HUES64 (cell line): Measurements from ENCODE around the gene PLEKHM3. TPM values are rescaled to one million over a fixed set of nuclear protein-coding genes. Genes with fewer than 3 reads are reported as not detected.

ENCODE experiments used
- H3K27ac ChIP-seq: 2 replicates; pipeline ENCODE4 v1.7.0; 2013; ENCODE audit warnings: low read depth, low read length, inconsistent platforms
- H3K27me3 ChIP-seq: 2 replicates; pipeline ENCODE4 v1.6.1; 2013; ENCODE audit warnings: mild to moderate bottlenecking, low read length; ENCODE audit not compliant: insufficient read depth
- H3K36me3 ChIP-seq: 2 replicates; pipeline ENCODE4 v1.6.1; 2013; ENCODE audit warnings: mild to moderate bottlenecking, low read length; ENCODE audit not compliant: insufficient read depth
- H3K4me1 ChIP-seq: 2 replicates; pipeline ENCODE4 v1.6.1; 2013; ENCODE audit warnings: mild to moderate bottlenecking, low read length, moderate library complexity; ENCODE audit not compliant: insufficient read depth
- H3K4me3 ChIP-seq: 2 replicates; pipeline ENCODE4 v1.5.1; 2013; ENCODE audit warnings: mild to moderate bottlenecking, low read length, moderate library complexity
- H3K9ac ChIP-seq: 2 replicates; pipeline ENCODE4 v1.6.1; 2013; ENCODE audit warnings: mild to moderate bottlenecking, low read depth, low read length
- H3K9me3 ChIP-seq: 2 replicates; pipeline ENCODE4 v1.6.1; 2013; ENCODE audit warnings: low read depth, low read length; ENCODE audit not compliant: insufficient read depth
- WGBS: fragments of 150-250, 120-280 bp; methylation state at CpG from one replicate; pipeline ENCODE4 v1.1.7; 2013; ENCODE audit warnings: missing lambda C conversion rate; 5-methylcytosine and 5-hydroxymethylcytosine counted together
- polyA plus RNA-seq, 2 experiments: library from polyadenylated mRNA; stranded (reverse); fragments of 50-300 nt; gene quantifications; one replicate each; pipeline ENCODE4 v1.2.3, GENCODE V29; 2013

The PLEKHM3 gene
- polyA plus RNA-seq (2013, experiment 1 of 2) = 2.4 TPM
- 3.1 TPM for polyA plus RNA-seq (2013, experiment 2 of 2)

GRCh38 chr2:208025037-208025813, at the start of gene PLEKHM3:
Gene PLEKHM3, minus strand, starts transcription at chr2:208025527. Its CDS starts 23,888 bp downstream, at chr2:208001639.
- peak within 1 kb of the TSS; percentile 77 for H3K9ac ChIP-seq
- peak within 1 kb of the TSS; percentile 95 for H3K4me3 ChIP-seq
- WGBS = 5% methylated on average over 38 of the region's 38 CpGs
- peaks cover 3% of the 10 kb centered on the region; the same call in 1 of the 2 replicates for H3K4me1 ChIP-seq
- no peaks in the 10 kb centered on the region for H3K36me3 ChIP-seq
- no peaks in the 10 kb centered on the region for H3K9me3 ChIP-seq
- no peaks in the 10 kb centered on the region for H3K27me3 ChIP-seq
- H3K27ac ChIP-seq = peak within 1 kb of the TSS; percentile 45; the same call in 1 of the 2 replicates

GRCh38 chr2:208074610-208075356, 49.5 kb upstream of the PLEKHM3 start:
- Histone ChIP-seq H3K36me3 (no peaks in the 10 kb centered on the region), H3K9ac (no peak overlapping the region), H3K4me1 (no peaks in the 10 kb centered on the region; the same call in 1 of the 2 replicates), H3K27me3 (no peaks in the 10 kb centered on the region), H3K9me3 (no peaks in the 10 kb centered on the region), H3K4me3 (no peak overlapping the region), H3K27ac (no peak overlapping the region)
- 81% methylated on average over 8 of the region's 9 CpGs for WGBS

- Histone ChIP-seq H3K9me3 (no peaks in the 10 kb centered on the region), H3K9ac (no peak overlapping the region), H3K36me3 (no peaks in the 10 kb centered on the region), H3K4me3 (no peak overlapping the region), H3K4me1 (no peaks in the 10 kb centered on the region), H3K27ac (no peak overlapping the region), H3K27me3 (no peaks in the 10 kb centered on the region)
- 13% methylated on average over 7 of the region's 9 CpGs for WGBS
Measured at GRCh38 chr2:208072250-208072892, 47.0 kb upstream of the PLEKHM3 start.

- Histone ChIP-seq H3K4me1 (no peaks in the 10 kb centered on the region), H3K36me3 (no peaks in the 10 kb centered on the region), H3K9me3 (no peaks in the 10 kb centered on the region), H3K4me3 (no peak overlapping the region), H3K27ac (no peak overlapping the region), H3K9ac (no peak overlapping the region), H3K27me3 (no peaks in the 10 kb centered on the region)
- WGBS = 90% methylated on average over 4 of the region's 4 CpGs
Measured at GRCh38 chr2:208069186-208069585, 43.9 kb upstream of the PLEKHM3 start.

- WGBS = 92% methylated on average over 4 of the region's 4 CpGs
- Histone ChIP-seq H3K36me3 (no peaks in the 10 kb centered on the region), H3K4me1 (no peaks in the 10 kb centered on the region), H3K4me3 (no peak overlapping the region), H3K9me3 (no peaks in the 10 kb centered on the region), H3K9ac (no peak overlapping the region), H3K27ac (no peak overlapping the region), H3K27me3 (no peaks in the 10 kb centered on the region)
Measured at GRCh38 chr2:208066016-208066415, 40.7 kb upstream of the PLEKHM3 start.

- Histone ChIP-seq H3K4me3 (no peak overlapping the region), H3K4me1 (no peaks in the 10 kb centered on the region), H3K36me3 (no peaks in the 10 kb centered on the region), H3K27me3 (no peaks in the 10 kb centered on the region), H3K9me3 (no peaks in the 10 kb centered on the region), H3K9ac (no peak overlapping the region), H3K27ac (no peak overlapping the region)
- 91% methylated on average over 5 of the region's 5 CpGs for WGBS
Measured at GRCh38 chr2:208065476-208065875, 40.1 kb upstream of the PLEKHM3 start.

- WGBS = 77% methylated on average over 8 of the region's 8 CpGs
- H3K4me3 ChIP-seq = no peak overlapping the region
- no peak overlapping the region for H3K27ac ChIP-seq
- no peaks in the 10 kb centered on the region for H3K36me3 ChIP-seq
- no peaks in the 10 kb centered on the region for H3K9me3 ChIP-seq
- no peak overlapping the region for H3K9ac ChIP-seq
- no peaks in the 10 kb centered on the region for H3K27me3 ChIP-seq
- H3K4me1 ChIP-seq = no peaks in the 10 kb centered on the region
Measured at GRCh38 chr2:208064220-208064961, 39.1 kb upstream of the PLEKHM3 start.

GRCh38 chr2:208062961-208063360, 37.6 kb upstream of the PLEKHM3 start:
- Histone ChIP-seq H3K27ac (no peak overlapping the region), H3K9ac (no peak overlapping the region)
- WGBS = no CpG with 5 or more reads among the region's 2 CpGs

GRCh38 chr2:208062113-208062512, 36.8 kb upstream of the PLEKHM3 start:
- WGBS = 39% methylated on average over 4 of the region's 4 CpGs
- Histone ChIP-seq H3K4me3 (no peak overlapping the region), H3K27me3 (no peaks in the 10 kb centered on the region), H3K9me3 (no peaks in the 10 kb centered on the region), H3K4me1 (no peaks in the 10 kb centered on the region), H3K27ac (no peak overlapping the region), H3K36me3 (no peaks in the 10 kb centered on the region), H3K9ac (no peak overlapping the region)

More at GRCh38 chr2:208062961-208063360, 37.6 kb upstream of the PLEKHM3 start:
- H3K9me3 ChIP-seq = no peaks in the 10 kb centered on the region
- no peaks in the 10 kb centered on the region for H3K27me3 ChIP-seq
- H3K36me3 ChIP-seq = no peaks in the 10 kb centered on the region
- H3K4me1 ChIP-seq = no peaks in the 10 kb centered on the region
- no peak overlapping the region for H3K4me3 ChIP-seq

GRCh38 chr2:208057108-208057507, 31.8 kb upstream of the PLEKHM3 start:
- H3K9me3 ChIP-seq = no peaks in the 10 kb centered on the region
- H3K27me3 ChIP-seq = no peaks in the 10 kb centered on the region
- no peak overlapping the region for H3K9ac ChIP-seq
- H3K4me1 ChIP-seq = no peaks in the 10 kb centered on the region
- 86% methylated on average over 1 of the region's 1 CpG for WGBS
- H3K36me3 ChIP-seq = no peaks in the 10 kb centered on the region
- H3K27ac ChIP-seq = no peak overlapping the region
- H3K4me3 ChIP-seq = no peak overlapping the region
